ENCODE measurements around the gene NMB.
"Not testable (repeated sequence)": the region's sequence is repeated elsewhere in the genome, so short reads cannot be mapped to it uniquely, and the experiment has no call there.

The NMB gene, protein sequence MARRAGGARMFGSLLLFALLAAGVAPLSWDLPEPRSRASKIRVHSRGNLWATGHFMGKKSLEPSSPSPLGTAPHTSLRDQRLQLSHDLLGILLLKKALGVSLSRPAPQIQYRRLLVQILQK

DNA sequence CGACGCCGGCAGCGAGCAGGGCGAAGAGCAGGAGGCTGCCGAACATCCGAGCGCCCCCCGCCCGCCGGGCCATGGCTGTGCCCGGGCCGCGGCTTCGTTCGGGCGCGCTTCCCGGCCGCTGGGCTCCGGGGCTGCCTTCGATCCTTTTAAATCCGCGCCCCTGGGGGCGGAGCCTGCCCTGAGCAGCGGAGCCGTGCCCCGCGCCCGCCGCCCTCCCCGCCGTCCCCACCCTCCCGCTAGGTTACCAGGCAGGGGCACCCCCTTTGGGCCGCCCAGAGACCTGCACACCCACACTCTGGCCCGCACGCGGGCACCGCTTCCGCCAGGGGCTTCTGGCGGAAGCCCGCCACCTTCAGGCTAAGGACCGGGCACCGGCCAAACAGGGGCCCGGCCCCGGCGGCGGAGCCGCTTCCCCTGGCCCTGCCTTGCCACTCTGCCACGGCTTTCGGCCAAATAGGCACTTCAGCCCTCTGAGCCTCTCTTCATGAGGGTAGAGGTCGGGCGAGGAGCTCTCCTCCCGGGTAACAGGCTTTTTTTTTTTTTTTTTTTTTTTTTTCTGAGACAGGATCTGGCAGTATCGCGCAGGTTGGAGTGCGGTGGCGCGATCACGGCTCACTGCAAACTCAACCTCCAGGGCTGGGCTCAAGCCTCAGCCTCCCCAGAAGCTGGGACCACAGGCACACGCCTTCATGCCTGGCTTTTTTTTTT lies at the start of gene NMB:
NMB (minus strand) TSS at position 120 of the 708 bp plus-strand sequence; CDS start at position 73, 47 bp downstream.
- DNase-seq, result peak; percentile 56

GRCh38 chr15:84703808-84704207 lies 45.8 kb upstream of the NMB start:
- DNase-seq, result no peak

DNA sequence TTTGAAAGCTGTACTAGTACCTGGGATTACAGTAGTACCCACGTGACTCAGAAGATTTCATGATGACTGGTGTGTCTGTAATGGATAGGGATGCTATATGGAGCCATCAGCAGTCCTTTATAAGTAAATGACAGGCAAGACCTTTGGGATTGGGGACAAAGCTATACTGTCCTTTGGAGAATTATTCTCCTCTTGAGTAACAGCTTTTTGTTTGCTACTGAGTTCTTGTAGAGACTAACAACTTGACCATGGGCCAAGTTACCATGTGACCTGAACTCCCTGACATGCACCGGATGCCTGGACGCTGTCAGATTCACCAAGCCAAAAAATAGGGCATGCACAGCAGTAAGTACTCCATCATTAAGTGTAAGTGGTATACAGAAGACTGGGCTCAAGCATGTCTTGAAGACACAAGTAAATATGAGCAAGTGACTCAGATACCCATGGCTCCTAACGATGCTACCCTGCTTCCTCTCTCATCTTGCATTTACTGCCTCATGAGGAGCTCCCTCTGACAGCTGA lies 45.0 kb upstream of the NMB start:
- no peak for DNase-seq

GRCh38 chr15:84699538-84700191 lies 41.7 kb upstream of the NMB start:
- no peak for DNase-seq

- no peak for DNase-seq
Observed at GRCh38 chr15:84697236-84697990, 39.4 kb upstream of the NMB start.

DNA sequence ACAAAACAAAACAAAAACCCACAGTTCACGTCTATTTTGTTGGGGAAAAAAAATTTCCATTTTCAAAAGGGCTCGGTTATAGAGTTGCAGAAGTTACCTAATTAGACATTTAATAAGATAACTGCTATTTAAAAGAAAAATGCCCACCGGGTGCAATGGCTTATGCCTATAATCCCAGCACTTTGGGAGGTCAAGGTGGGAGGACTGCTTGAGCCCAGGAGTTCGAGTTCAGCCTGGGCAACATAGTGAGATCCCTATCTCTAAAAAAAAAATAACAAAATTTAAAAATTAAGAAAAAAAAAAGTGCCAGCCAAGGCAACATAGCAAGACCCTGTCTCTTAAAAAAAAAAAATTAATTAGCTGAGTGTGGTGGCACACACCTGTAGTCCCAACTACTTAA lies 38.8 kb upstream of the NMB start:
- no peak for DNase-seq

- DNase-seq, result no peak
Observed at GRCh38 chr15:84690342-84690741, 32.3 kb upstream of the NMB start.

- DNase-seq, result no peak
Observed at GRCh38 chr15:84689858-84690257, 31.9 kb upstream of the NMB start.

GRCh38 chr15:84686446-84686845 lies 28.4 kb upstream of the NMB start:
- not testable (repeated sequence) for DNase-seq

DNA sequence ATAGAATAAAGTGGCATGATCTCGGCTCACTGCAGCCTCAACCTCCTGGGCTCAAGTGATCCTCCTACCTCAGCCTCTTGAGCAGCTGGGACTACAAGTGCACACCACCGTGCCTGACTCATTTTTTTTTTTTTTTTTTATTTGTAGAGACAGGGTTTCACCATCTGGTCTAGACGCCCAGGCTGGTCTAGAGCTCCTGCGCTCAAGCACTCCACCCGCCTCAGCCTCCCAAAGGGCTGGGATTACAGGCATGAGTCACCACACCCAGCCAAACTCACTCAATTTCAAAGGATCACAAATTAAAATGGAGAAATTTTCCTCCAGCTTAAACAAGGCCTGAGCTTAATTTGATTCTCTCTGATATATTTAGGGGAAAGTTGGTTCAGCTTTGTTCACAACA lies 27.3 kb upstream of the NMB start:
- DNase-seq, result peak; percentile 3

GRCh38 chr15:84684092-84684491 lies 26.1 kb upstream of the NMB start:
- DNase-seq, result no peak

DNA sequence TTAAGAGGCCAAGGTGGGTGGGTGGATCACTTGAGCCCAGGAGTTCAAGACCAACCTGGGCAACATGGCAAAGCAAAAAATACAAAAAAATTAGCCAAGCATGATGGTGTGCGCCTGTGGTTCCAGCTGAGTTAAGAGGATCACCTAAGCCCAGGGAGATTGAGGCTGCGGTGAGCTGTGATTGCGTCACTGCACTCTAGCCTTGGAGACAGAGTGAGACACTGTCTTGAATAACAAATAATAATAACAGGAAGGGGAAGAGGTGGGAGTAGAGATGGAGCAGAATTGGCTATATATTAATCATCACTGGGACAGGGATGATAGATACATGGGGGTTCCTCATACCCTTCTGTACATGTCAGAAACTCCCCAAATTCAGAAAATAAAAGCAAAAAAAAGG lies 23.8 kb upstream of the NMB start:
- DNase-seq, result no peak

GRCh38 chr15:84671211-84671610 lies 13.2 kb upstream of the NMB start:
- DNase-seq, result no peak

DNA sequence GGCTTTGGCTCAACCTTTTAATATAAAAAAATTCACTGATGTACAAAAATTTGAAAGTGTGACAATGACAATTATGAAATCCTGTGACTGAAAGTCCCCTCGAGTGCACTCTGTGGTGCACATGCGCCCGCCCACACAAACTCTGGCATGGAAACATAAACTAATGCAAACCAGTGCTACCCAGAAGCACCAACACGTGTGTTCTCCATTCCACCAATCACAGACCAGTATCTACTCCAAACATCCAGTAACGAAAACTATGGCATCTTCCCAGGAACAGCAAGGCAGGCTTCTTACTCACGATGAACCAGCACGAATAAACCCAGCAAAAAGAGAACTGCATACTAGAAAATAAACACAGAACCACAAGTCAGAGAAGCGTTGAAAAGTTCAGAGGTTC lies 11.7 kb upstream of the NMB start:
- no peak for DNase-seq

GRCh38 chr15:84668221-84668982 lies 10.4 kb upstream of the NMB start:
- DNase-seq, result no peak

- no peak for DNase-seq
Observed at GRCh38 chr15:84666373-84666772, 8.4 kb upstream of the NMB start.

GRCh38 chr15:84661001-84661400 lies 3.0 kb upstream of the NMB start:
- no peak for DNase-seq

DNA sequence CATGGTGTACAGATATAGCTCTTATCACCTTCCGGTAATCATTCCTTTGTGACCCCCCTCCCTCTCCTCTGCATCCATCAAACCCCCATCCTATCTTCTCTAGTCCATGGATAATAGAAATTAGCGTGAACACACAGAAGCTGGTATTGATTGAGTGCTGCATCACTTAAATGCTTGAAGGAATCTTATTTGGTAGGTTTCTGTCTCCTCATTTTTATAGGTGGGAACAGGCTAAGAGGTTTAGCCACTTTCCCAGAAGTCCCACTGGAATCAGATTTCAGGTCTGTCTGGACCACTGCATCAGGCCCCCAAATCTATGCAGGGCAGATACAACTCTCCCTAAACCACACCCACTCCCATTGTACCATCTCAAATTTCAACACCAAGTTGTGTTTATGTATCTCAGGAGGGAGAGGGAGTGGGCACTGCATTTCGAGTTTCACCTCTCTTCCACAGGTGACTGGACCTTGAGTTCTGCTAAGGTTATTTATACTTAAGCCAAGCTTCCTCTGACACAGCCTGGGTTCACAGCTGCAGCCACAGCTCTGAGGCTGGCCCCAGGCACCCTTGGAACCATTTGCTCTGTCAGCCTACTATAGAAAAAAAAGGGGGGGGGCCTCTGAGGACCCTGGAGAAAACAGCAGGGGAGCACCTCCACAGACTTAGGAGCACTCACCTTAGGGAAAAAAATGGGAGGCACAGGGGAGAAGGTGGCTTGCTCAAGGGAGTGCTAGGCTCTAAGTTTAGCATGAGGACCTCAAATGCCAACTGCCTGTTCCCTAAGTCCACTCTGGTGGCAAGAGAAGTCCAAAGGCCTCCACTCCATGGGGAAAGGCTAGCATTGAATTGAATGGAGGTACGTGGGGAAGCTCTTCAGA lies 2.1 kb upstream of the NMB start:
- no peak for DNase-seq

- DNase-seq, result no peak
Observed at GRCh38 chr15:84658788-84659411, 901 bp upstream of the NMB start.

DNA sequence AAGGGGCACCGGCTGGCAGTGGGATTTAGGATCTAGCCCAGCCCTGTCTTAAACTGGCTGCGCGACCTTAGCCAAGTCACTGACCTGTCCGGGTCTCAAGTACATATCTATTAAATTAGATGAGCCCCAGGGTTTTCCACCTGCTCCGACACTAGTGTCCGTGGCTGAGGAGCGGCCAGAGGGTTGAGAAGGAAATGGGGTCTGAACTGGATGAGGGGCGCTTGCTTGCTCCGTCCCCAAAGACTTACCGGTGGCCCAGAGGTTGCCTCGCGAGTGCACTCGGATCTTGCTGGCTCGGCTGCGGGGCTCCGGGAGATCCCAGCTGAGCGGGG lies 285 bp downstream of the NMB start:
- DNase-seq, result no peak

GRCh38 chr15:84656972-84657371 lies 1.0 kb downstream of the NMB start:
- no peak for DNase-seq
